ENCODE data around the gene ACAP1.

DNA sequence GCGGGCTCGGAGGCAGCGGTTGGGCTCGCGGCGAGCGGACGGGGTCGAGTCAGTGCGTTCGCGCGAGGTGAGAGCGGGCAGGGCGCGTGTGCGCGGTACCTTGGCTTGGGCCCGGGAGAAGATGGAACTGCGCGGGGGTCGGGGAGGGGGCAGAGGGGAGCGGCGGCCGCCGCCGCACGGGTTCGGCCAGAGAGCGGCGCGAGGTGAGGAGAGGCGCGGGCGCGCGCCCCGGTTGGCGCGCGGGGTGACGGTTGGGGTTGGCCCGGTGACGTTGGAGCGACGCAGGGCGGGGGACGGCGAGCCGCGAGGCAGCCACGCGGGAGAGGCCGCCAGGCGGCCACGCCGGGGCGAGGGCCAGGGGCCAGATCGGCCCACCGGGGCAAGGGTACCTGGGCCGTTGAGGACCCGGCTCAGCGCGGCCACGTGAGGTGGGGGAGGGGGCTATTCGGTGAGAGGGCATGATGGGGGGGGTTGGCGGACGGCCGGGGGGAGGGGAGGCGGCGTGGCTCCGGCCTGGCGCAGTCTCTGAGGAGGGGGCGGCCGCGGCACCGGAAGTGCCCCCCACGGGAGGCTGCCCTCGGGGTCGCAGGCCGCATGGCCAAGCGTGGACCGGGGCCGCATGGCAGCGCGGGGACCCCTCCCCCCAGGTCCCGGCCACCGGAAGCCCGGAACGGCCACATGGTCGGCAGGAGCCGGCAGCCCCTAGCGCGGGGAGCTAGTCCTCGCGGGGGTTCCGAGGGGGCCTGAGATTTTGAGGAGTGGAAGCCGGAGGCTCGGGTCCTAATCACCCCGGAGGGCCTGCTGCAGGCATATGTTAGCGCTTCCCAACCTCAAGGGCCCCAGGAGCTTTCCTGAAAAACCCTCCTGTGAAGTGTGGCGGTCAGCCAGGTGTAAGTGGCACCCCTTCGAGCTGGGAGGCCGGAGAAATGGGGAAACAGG is 28.4 kb upstream of the ACAP1 start:
- TF ChIP-seq, protein P1, sequence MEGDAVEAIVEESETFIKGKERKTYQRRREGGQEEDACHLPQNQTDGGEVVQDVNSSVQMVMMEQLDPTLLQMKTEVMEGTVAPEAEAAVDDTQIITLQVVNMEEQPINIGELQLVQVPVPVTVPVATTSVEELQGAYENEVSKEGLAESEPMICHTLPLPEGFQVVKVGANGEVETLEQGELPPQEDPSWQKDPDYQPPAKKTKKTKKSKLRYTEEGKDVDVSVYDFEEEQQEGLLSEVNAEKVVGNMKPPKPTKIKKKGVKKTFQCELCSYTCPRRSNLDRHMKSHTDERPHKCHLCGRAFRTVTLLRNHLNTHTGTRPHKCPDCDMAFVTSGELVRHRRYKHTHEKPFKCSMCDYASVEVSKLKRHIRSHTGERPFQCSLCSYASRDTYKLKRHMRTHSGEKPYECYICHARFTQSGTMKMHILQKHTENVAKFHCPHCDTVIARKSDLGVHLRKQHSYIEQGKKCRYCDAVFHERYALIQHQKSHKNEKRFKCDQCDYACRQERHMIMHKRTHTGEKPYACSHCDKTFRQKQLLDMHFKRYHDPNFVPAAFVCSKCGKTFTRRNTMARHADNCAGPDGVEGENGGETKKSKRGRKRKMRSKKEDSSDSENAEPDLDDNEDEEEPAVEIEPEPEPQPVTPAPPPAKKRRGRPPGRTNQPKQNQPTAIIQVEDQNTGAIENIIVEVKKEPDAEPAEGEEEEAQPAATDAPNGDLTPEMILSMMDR (IDR thresholded peaks at IDR 0.05; ENCODE audit: low read length): no peak
- TF ChIP-seq EZH2 (IDR thresholded peaks at IDR 0.05; ENCODE audit: borderline replicate concordance, low read length): no peak
